GM12891 (cell line): ENCODE results near the gene ALDH7A1.

ENCODE experiments used
- PAX5 ChIP-seq: IDR thresholded peaks from 2 replicates; pipeline ENCODE4 v1.6.1; 2011; ENCODE audit warnings: low read length, moderate library complexity, mild to moderate bottlenecking; ENCODE audit not compliant: insufficient read depth, severe bottlenecking
- POLR2A ChIP-seq: IDR thresholded peaks from 2 replicates; pipeline ENCODE4 v1.6.1; 2011; ENCODE audit warnings: low read depth, low read length, control low read depth
- POLR2AphosphoS5 ChIP-seq: IDR thresholded peaks from 2 replicates; pipeline ENCODE4 v1.6.1; 2011; ENCODE audit warnings: low read depth, low read length, control low read depth
- POU2F2 ChIP-seq: IDR thresholded peaks from 2 replicates; pipeline ENCODE4 v1.6.1; 2011; ENCODE audit warnings: low read depth, mild to moderate bottlenecking, control low read depth, low read length, moderate library complexity
- SPI1 ChIP-seq: IDR thresholded peaks from 2 replicates; pipeline ENCODE4 v1.6.1; 2011; ENCODE audit warnings: low read depth, low read length, control low read depth
- TAF1 ChIP-seq: IDR thresholded peaks from 2 replicates; pipeline ENCODE4 v1.6.1; 2011; ENCODE audit warnings: low read depth, low read length, control low read depth

DNA sequence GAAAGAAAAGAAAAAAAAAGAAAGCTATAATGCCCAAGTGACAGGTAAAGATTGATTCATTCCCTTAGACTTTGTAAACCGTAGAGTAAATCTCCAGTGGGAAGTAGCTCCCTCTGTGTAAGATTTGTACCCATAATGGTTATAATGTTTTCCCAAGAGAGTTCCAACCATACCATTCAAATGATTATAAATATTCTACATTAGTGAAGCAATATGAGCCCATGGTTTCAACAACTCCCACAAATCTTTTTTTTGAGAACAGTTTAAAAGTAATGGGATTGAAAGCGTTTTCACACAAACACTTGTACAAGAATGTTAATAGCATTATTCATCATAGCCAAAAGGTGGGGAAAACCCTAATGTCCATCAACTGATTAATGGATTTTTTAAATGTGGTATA is 113.8 kb downstream of the ALDH7A1 start:
- no peak for TF ChIP-seq POLR2A
- TF ChIP-seq TAF1: no peak
- no peak for TF ChIP-seq POLR2AphosphoS5
- no peak for TF ChIP-seq PAX5
- no peak for TF ChIP-seq SPI1
- no peak for TF ChIP-seq POU2F2
